HG03520 (cell line): ENCODE data around the gene MCM8.
"Not testable (repeated sequence)": the region's sequence is repeated elsewhere in the genome, so short reads cannot be mapped to it uniquely, and the experiment has no call there.

Experiments used
- ATAC-seq: cut with Tn5 transposase; IDR thresholded peaks from one replicate; pipeline ENCODE4 v1.9.1; 2021; ENCODE audit warnings: mild to moderate bottlenecking, moderate library complexity; ENCODE audit not compliant: unreplicated experiment

MCM8 gene

DNA sequence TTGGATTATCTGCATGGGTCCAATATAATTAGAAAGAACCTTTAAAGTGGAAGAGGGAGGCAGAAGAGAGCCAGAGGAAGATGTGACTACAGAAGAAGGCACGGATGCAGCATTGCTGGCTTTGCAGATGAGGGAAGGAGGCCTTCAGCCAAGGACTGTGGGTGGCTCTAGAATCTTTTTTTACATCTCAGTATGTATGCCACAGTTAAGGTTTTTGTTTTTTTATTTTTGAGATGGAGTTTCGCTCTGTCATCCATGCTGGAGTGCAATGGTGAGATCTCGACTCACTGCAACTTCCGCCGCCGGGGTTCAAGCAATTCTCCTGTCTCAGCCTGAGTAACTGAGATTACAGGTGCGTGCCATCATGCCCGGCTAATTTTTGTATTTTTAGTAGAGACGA, 49.3 kb downstream of the MCM8 start:
- ATAC-seq, result no peak

DNA sequence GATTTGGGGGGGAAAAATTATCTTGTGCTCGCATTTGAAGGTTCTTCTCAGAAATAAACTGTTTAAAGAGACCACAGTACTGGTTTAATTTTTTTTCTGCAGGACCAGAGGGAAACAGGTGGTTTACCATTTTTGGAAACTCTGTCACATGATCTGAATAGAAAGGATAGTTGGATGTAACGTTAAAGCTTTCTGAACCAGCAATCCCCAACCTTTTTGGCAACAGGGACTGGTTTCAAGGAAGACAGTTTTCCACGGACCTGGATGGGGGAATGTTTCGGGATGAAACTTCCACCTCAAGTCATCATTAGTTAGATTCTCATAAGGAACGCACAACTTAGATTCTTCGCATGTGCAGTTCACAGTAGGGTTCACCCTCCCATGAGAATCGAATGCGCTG, 50.4 kb downstream of the MCM8 start:
- no peak for ATAC-seq

DNA sequence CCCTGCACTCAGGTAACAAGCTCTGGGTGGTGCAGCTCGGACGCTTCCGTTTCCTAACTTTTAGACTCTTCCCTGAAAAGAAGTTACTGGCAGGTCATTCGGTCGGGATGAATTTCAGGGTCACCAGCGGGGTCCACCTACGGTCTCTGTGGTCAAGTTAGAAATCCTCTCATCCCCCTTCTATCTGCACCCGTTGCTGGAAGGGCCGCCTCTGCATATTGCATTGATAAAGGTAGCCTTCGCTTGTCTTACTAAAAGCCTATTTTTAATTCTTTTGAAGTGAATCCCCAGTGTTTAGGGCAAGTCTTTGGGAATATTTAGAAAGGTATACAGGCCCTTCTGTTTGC, 56.1 kb downstream of the MCM8 start:
- no peak for ATAC-seq

DNA sequence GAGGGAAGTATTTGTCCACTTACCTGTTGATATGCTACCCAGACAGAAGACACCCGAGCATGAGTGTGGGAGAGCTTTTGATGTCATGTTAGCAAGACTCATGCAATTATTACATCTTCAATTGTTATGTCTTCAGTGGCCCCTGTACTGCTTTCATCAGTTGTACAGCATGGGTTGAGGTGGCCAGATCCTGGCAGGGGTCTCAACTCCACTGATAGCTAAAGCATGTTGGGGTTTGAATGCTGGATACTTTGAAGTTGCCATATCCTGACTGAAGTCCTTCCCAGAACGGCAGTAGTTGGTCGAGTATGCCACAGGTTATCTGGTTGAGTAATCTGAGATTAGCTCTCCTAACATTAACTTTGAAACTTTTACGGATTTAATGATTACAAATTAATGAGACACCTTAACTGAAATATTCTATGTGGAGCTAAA, 56.7 kb downstream of the MCM8 start:
- ATAC-seq, result no peak

DNA sequence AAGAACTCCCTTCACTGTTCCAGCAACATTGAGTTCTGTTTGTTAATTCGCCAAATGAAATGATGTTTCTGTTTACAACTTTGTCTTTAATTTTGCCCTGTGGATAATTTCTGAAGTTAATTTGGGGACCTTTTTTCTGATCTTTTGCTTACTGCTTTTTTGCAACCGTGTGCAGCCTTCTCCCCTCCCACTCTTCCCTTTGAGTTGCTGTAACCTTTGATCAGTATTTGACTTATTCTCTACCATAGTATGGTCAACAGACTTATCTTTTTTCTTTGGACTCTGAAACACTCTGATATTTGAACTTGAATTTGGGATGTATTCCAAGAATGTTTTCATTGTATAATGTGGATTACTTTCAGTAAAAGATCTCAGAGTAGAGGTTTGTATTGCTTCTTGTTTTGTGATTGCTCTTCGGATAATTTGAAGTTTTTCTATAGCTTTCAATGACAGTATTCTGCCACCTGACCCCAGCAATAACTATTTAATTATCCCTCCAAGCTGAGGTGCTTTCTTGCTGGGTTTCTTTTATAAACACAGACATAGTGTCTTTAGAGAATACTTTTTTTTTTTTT, 57.2 kb downstream of the MCM8 start:
- ATAC-seq, result no peak

DNA sequence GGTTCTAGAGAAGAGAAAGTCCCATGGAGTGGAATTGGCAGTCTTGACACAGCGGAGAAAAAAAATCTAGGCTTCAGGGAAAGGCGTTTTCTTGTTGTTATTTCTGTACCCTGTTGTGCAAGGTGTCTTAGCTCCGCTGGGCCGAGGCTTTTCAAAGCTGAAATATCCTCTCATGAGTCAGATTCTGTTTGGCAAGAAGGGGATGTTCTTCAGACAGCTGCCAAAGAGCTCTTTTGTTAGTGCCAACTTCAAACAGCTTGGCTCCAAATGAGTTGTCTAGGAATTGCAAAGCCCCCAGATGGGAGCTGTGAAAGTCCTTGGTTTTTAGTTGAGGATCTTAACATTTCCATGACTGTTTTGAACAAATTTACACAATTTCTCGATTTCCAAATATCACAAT, 57.8 kb downstream of the MCM8 start:
- no peak for ATAC-seq

DNA sequence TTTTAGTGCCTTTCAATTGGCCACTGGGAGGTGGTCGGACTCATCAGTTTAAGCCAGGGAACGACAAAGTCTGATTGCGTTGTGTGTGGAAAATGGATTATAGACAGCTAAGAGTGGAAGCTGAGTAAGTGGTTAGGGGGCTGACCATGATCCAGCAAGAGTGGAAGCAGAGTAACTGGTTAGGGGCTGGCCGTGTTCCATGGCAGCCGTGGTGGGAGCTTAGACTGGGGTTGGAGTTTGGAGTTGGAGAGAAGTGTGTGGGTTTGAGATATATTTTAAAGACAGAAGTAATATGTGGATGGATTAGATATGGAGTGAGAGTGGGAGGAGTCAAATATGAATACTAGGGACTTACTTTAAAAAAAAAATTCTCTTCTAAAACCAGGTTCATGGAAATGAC, 61.7 kb downstream of the MCM8 start:
- ATAC-seq, result no peak

DNA sequence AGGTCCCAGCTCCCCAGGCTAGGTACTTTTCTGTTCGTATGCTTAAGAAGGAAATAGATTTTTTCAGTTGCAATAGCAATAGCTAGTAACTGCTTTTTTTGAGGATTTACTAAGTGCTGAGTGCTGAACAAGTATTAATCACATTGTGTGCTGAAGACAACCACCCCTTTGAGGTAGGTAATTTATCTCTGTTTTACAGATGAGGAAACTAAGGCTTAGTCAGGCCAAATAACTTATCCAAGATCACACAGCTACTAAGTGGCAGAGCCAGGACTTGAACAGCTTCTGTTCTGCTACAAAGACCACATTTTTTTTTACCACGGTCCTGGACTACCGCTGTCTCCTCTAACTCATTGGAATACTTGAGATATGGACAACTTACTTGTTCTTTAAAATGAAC, 63.6 kb downstream of the MCM8 start:
- no peak for ATAC-seq

DNA sequence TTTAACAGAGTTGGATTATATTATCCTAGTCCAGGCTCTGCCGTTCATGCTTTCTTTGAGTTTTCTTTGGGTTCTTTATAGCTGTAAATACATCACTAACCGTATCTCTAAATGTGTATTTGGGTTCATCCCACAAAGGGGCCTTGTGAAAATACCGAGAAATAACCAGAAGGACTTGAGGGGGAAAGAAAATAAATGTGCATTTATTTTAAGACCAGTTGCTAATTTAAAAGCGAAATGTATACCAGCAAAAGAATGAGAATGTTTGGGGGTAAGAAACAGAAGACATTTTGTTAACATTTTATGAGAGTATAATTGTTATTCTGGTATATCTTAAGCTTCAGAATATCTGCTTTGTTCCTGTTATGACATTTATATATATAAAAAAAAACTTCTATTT, 64.5 kb downstream of the MCM8 start:
- no peak for ATAC-seq

DNA sequence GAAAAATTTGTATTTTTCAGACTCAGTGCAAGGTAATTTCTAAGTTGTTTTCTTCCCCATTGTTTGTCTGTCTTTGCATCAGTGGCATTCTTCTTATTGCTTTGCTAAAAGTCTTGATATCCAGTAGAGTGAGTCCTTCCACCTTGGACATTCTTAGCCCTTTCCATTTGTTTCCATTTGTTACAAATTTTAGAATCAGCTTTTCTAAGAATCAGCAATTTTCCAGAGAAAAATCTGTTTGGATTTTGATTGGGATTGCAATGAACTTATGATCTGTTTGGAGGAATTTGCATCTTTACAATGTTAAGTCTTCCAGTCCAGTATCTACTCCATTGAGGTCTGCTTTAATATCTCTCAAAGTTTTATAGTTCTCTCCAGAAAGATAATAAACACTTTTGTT, 67.0 kb downstream of the MCM8 start:
- ATAC-seq, result no peak

DNA sequence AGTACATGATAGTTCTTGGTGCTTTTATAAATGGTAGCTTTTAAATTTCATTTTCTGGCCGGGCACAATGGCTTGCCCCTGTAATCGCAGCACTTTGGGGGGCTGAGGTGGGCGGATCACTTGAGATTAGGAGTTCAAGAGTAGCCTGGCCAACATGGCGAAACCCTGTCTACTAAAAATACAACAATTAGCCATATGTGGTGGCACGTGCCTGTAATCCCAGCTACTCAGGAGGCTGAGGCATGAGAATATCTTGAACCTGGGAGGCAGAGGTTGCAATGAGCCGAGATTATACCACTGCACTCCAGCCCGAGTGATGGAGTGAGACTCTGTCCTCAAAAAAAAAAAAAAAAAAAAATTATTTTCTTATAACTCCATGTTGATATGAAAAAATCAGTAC, 67.4 kb downstream of the MCM8 start:
- ATAC-seq, result no peak

DNA sequence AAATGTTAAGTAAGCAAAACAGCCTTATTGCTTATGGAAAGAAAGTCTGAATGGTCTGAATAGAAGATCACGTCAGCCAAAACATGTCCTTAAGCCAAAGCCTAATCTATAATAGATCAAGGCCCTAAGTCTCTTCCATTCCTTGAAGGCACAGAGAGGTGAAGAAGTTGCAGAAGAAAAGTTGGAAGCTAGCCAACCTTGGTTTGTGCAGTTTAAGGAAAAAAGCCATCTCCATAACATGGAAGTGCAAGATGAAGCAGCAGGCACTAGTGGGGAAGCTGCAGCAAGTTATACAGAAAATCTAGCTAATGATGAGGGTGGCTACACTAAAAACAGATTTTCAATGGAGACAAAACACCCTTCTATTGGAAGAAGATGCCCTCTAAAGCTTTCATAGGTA, 74.3 kb downstream of the MCM8 start:
- ATAC-seq, result no peak

DNA sequence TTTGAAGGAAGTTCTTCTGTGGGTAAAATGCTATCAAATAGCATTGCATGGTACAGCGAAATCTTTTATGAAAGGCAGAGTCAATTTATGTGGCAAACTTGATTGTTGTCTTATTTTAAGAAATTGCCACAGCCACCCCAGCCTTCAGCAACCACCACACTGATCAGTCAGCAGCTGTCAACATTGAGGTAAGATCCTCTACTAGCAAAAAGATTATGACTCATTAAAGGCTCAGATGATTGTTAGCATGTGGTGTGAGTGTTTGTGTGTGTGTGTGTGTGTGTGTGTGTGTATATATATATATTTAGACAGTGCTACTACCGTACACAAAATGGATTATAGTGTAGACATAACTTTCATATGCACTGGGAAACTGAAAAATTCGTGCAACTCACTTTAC, 75.6 kb downstream of the MCM8 start:
- ATAC-seq, result no peak

DNA sequence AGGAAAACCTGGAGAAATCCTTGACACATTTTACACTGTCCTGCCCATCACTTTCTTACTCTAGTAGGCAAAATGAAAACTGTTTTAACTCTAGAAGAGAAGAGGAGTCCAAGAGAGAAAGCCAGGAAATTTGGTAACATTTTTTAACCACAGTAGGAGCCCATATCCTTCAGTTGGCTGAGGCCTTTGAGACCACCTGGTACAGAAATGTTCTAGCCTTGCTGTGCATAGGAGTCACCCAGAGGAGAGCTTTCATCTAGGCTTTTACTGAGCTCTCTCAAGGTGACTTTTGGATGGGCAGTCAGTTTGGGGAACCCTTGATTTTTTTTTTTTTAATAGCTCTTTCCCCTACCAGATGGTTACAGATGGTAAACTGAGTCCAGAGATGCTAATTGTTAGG, 78.4 kb downstream of the MCM8 start:
- ATAC-seq, result no peak

DNA sequence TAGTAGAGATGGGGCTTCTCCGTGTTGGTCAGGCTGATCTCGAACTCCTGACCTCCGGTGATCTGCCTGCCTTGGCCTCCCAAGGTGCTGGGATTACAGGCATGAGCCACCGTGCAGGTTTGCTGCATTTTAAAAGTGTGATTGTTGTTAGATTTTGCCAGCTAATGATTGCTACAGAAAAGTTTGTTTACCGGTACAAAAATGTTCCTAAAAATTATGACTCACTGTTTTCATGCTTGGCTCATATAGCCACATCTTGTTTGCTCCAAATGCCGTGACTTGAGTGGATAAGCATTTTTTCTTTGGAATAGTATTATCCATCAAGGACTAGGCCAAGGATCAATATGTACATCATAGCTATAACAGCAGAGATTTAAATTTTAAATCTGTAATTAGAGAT, 79.1 kb downstream of the MCM8 start:
- no peak for ATAC-seq

DNA sequence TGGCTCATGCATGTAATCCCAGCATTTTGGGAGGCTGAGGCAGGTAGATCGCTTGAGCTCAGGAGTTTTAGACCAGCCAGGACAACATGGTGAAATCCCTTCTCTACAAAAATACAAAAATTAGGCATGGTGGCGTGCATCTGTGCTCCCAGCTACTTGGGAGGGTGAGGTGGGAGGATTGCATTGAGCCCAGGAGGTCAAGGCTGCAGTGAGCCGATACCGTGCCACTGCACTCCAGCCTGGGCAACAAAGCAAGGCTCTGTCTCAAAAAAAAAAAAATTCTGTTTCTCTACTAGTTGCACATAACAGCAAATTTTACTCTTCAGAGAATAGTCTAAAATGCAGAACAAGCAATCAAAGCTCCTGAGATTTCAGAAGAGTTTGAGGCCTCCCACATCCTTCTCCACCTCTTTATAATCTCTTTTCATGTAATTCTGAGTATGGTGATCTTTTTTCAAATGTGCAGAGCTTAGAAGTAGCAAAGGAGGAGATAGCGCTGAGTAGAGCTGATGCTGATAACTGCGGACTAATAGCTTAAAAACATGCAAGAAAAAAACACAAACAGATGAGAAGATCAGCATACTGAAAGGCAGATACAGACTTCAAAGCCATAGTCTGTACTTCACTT, 80.1 kb downstream of the MCM8 start:
- no peak for ATAC-seq

DNA sequence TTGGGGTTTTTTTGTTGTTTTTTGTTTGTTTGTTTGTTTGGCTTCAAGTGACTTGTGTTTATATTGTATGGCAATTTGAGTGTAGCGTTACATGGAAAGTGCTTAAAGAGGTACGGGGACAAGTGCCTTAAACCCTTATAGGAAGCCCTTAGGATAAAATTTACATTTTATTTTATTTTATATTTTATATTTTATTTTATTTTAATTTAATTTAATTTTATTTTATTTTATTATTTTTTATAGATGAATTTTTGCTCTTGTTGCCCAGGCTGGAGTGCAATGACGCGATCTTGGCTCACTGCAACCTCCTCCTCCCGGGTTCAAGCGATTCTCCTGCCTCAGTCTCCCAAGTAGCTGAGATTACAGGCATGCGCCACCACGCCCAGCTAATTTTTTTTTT, 82.5 kb downstream of the MCM8 start:
- ATAC-seq, result not testable (repeated sequence)

DNA sequence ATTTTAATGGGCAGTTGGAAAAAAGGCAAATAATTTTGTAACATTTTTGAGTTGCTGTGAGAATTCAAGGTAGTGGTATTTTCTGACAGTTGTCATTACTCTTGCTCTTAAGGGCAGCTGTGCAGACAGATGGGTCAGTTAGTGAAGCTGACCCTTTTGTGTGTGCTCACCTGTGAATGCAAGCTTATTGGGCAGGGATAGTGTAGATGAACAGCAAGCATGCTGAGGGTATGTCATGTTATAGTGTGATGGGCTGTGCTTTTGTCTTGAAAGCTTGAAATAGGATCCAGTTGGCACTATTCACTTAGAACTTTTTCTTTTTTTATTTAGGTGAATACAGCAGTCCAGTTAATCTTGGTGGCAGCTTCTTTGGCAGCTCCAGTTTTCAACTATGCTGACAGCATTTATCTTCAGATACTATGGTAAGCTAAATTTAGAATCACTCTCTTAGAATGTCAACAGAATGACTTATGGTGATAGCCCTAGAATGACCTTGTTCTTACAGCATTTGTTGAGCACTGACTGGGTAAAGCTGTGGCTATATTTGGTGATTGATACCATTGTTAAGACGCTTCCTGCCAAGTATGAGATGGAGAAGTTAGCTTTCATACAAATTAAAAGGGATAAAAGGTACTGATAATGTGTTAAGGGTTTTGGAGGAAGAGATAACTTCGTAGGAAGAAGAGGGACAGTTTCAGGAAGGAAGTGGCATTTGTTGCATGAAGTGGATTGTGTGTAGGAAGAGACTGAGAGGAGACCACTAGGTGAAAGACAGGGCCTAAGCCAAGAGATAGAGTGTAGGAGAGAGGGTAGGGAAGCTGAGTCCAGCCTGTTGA, 83.9 kb downstream of the MCM8 start:
- no peak for ATAC-seq

DNA sequence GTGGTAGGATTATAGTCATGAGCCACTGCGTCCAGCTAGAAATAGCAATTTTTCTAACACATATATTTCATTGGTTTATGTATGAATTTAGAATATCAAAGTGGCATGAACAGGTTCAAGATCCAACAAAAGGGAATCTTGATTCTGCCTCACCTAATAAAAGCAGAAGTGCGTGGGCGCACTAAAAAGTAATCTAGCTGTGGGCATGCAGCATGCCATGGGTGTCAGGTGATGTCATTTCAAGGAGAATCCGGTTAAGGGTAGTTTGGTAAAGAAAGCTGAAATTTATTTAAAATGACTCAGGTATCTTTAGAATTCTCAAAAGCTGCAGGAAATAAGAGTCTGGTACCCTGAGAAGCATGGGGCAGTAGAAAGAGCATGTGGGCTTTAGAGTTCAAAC, 85.8 kb downstream of the MCM8 start:
- ATAC-seq, result no peak

DNA sequence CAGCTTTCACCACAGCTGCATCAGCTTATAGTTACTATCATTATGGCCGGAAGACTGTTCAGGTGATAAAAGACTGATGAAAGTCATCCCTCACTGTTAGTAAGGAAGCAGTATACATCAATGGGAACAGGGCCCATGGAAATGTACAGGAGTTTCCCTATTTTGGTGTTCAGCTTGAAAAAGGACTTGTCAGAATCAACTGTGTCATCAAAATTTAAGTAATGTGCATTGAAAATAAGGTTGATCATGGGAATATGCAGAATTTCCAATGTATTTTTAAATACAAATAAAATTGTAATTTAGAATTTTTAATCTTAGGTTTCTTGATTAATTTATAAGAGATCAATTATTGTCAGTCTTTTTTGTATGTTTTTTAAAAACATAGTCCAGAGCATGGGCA, 86.6 kb downstream of the MCM8 start:
- ATAC-seq, result no peak

DNA sequence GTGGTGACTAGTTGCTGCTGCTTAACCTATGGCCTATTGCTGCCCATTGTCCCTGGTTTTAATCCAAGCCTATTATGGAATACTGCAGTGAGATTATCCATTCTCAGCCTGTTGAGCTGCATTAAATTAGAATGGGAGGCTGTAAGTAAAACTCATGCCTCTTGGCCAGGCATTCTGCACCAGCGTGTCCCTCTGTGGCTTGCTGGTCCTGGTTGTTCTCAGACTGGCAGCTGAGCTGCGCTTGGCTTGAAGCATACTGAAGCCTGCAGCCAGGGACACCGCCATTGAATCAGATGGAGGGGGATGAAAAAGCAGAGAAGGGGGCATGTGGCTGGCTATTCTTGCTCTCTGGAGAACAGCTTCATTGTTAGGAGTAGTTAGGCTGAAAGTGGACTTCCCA, 87.8 kb downstream of the MCM8 start:
- no peak for ATAC-seq

DNA sequence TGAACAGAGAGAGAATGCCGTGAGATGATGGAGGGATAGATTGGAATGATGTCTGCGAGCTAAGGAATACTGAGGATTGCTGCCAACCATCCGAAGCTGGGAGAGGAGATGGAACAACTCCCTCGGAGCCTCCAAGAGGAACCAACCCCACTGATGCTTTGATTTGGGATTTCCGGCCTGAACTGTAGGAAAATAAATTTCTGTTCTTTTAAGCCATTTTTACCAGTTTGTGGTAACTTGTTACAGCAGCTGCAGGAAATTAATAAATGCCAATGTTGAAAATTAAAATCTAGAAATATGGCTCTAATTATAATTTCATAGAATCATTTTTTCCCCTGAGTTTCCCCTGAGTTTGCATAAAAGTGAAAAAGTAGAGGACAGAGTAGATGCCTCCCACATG, 89.3 kb downstream of the MCM8 start:
- ATAC-seq, result no peak

DNA sequence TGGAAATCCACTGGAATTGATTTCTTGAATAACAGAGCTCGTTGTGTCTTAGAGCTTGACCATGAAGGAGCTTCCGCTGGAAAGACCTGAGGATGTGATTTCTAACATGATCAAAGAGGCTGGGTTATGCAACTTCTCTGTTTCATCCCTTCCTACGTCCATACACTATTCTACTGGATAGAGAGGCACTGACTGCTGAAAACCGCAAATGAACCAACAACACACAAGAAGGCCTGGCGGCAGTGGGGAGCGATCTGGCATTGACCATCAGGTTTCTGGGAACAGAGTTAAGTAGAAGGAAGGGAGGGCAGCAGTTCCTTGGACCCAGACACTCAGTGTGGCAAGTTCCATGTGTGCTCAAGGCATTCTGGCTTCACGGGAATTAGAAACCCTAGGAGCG, 90.1 kb downstream of the MCM8 start:
- no peak for ATAC-seq
